ENCODE measurements around the gene NKAIN1. TPM values are rescaled to one million over a fixed set of nuclear protein-coding genes. Genes with fewer than 3 reads are reported as not detected.

The NKAIN1 gene
- polyA plus RNA-seq, 1 donor (not counting 4 experiments of a cell fraction or from before 2014, with no cell fraction given) = not detected

GRCh38 chr1:31164291-31164690 is 75.4 kb downstream of the NKAIN1 start:
- dilution Hi-C loops (cut with MboI; ENCODE audit: extremely low pct_ligation_motif_present, low sequenced_read_pairs) = no loop called here
- Histone ChIP-seq H4K20me1 (ENCODE audit: control insufficient read depth, extremely low read depth, insufficient read depth, low read length) (no peaks in the 10 kb centered on the region), H2AFZ (ENCODE audit: control insufficient read depth, low read length) (no peak overlapping the region), H3K4me2 (ENCODE audit: control insufficient read depth, extremely low read depth, insufficient read depth, low read depth, low read length) (no peak overlapping the region), H3K4me1 (ENCODE audit: control insufficient read depth, extremely low read depth, insufficient read depth, low read length) (no peaks in the 10 kb centered on the region), H3K27me3 (ENCODE audit: control insufficient read depth, extremely low read depth, insufficient read depth, low read length) (no peaks in the 10 kb centered on the region), H3K9ac (ENCODE audit: control insufficient read depth, extremely low read depth, insufficient read depth, low read length) (no peak overlapping the region), H3K4me3 (ENCODE audit: control insufficient read depth in 2 of 3, extremely low read depth in 1 of 3, insufficient read depth in 2 of 3, low read depth in 1 of 3, low read length in 3 of 3) (no peak overlapping the region), H3K9me3 (ENCODE audit: control insufficient read depth, low read depth, low read length) (no peaks in the 10 kb centered on the region), H3K36me3 (ENCODE audit: control insufficient read depth in 2 of 2, extremely low read depth in 1 of 2, insufficient read depth in 2 of 2, low read length in 2 of 2) (no peaks in the 10 kb centered on the region), H3K9me1 (ENCODE audit: control insufficient read depth, extremely low read depth, insufficient read depth, low read length) (no peaks in the 10 kb centered on the region), H3K79me2 (ENCODE audit: control insufficient read depth, insufficient read depth, low read length) (no peaks in the 10 kb centered on the region), H3K27ac (ENCODE audit: control insufficient read depth, insufficient read depth, low read length) (no peak overlapping the region)
- FAIRE-seq (no peak), DNase-seq (ENCODE audit: low read depth, low spot score) (no peak)
- TF ChIP-seq, protein P1, sequence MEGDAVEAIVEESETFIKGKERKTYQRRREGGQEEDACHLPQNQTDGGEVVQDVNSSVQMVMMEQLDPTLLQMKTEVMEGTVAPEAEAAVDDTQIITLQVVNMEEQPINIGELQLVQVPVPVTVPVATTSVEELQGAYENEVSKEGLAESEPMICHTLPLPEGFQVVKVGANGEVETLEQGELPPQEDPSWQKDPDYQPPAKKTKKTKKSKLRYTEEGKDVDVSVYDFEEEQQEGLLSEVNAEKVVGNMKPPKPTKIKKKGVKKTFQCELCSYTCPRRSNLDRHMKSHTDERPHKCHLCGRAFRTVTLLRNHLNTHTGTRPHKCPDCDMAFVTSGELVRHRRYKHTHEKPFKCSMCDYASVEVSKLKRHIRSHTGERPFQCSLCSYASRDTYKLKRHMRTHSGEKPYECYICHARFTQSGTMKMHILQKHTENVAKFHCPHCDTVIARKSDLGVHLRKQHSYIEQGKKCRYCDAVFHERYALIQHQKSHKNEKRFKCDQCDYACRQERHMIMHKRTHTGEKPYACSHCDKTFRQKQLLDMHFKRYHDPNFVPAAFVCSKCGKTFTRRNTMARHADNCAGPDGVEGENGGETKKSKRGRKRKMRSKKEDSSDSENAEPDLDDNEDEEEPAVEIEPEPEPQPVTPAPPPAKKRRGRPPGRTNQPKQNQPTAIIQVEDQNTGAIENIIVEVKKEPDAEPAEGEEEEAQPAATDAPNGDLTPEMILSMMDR (optimal IDR thresholded peaks at IDR 0.05 in 1 of 3, IDR thresholded peaks at IDR 0.05 in 1 of 3, conservative IDR thresholded peaks at IDR 0.05 in 1 of 3; ENCODE audit: extremely low read depth in 1 of 3, insufficient read depth in 2 of 3, low read length in 3 of 3) = no peak
- TF ChIP-seq EZH2 (IDR thresholded peaks at IDR 0.05; ENCODE audit: low read length) = no peak

DNA sequence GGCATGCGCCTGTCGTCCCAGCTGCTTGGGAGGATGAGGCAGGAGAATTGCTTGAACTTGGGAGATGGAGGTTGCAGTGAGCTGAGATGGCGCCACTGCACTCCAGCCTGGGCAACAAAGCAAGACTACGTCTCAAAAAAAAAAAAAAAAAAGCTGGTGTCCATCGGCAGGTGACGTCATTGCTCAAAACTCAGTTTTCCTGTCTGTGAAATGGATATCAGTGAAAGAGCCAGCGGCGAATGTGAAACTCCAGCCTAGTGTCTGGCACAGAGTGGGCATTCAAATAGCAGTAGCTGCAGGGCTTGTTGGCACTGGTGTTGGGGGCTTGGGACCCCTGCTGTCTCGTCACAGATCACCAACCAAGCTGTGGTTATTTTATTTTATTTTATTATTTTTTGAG is 75.8 kb downstream of the NKAIN1 start:
- no peak for TF ChIP-seq EZH2 (IDR thresholded peaks at IDR 0.05; ENCODE audit: low read length)
- TF ChIP-seq, protein P1 (optimal IDR thresholded peaks at IDR 0.05 in 1 of 3, IDR thresholded peaks at IDR 0.05 in 1 of 3, conservative IDR thresholded peaks at IDR 0.05 in 1 of 3; ENCODE audit: extremely low read depth in 1 of 3, insufficient read depth in 2 of 3, low read length in 3 of 3) = no peak
- DNase-seq (ENCODE audit: low read depth, low spot score) (no peak), FAIRE-seq (no peak)
- no peaks in the 10 kb centered on the region for H3K36me3 ChIP-seq (ENCODE audit: control insufficient read depth in 2 of 2, extremely low read depth in 1 of 2, insufficient read depth in 2 of 2, low read length in 2 of 2)
- no peaks in the 10 kb centered on the region for H3K27me3 ChIP-seq (ENCODE audit: control insufficient read depth, extremely low read depth, insufficient read depth, low read length)
- H3K79me2 ChIP-seq (ENCODE audit: control insufficient read depth, insufficient read depth, low read length) = no peaks in the 10 kb centered on the region
- H3K9me3 ChIP-seq (ENCODE audit: control insufficient read depth, low read depth, low read length) = no peaks in the 10 kb centered on the region
- no peak overlapping the region for H3K4me2 ChIP-seq (ENCODE audit: control insufficient read depth, extremely low read depth, insufficient read depth, low read depth, low read length)
- no peaks in the 10 kb centered on the region for H4K20me1 ChIP-seq (ENCODE audit: control insufficient read depth, extremely low read depth, insufficient read depth, low read length)
- no peaks in the 10 kb centered on the region for H3K9me1 ChIP-seq (ENCODE audit: control insufficient read depth, extremely low read depth, insufficient read depth, low read length)
- dilution Hi-C loops (cut with MboI; ENCODE audit: extremely low pct_ligation_motif_present, low sequenced_read_pairs) = no loop called here
- no peaks in the 10 kb centered on the region for H3K4me1 ChIP-seq (ENCODE audit: control insufficient read depth, extremely low read depth, insufficient read depth, low read length)
- H2AFZ ChIP-seq (ENCODE audit: control insufficient read depth, low read length) = no peak overlapping the region
- H3K4me3 ChIP-seq (ENCODE audit: control insufficient read depth in 2 of 3, extremely low read depth in 1 of 3, insufficient read depth in 2 of 3, low read depth in 1 of 3, low read length in 3 of 3) = no peak overlapping the region
- H3K9ac ChIP-seq (ENCODE audit: control insufficient read depth, extremely low read depth, insufficient read depth, low read length) = no peak overlapping the region
- no peak overlapping the region for H3K27ac ChIP-seq (ENCODE audit: control insufficient read depth, insufficient read depth, low read length)
